GM13976 (cell line): ENCODE results near the gene TNS1.

ENCODE experiments used
- DNase-seq: peaks from one replicate; pipeline ENCODE4 v3.0.0; 2012; ENCODE audit warnings: low spot score
- CTCF ChIP-seq: IDR thresholded peaks from 2 replicates; pipeline ENCODE4 v1.5.1; 2012; ENCODE audit warnings: borderline replicate concordance, mild to moderate bottlenecking; ENCODE audit not compliant: insufficient read depth; ENCODE audit errors: extremely low read depth, missing control alignments, control extremely low read depth
- in situ Hi-C: fragments of 300-500 bp; cut with MboI; formaldehyde crosslinking; loops from one replicate; pipeline ENCODE4 v1.12.0; 2022; ENCODE audit warnings: low sequenced_read_pairs, mixed read lengths, inconsistent platforms; ENCODE audit not compliant: unreplicated experiment

The TNS1 gene

GRCh38 chr2:217954469-217954868, 48.3 kb downstream of the TNS1 start:
- in situ Hi-C loops = no loop called here
- no peak for DNase-seq
- TF ChIP-seq CTCF = no peak

GRCh38 chr2:217954051-217954450, 48.7 kb downstream of the TNS1 start:
- TF ChIP-seq CTCF = no peak
- DNase-seq = no peak
- in situ Hi-C loops = no loop called here

GRCh38 chr2:217953531-217953932, 49.3 kb downstream of the TNS1 start:
- in situ Hi-C loops = no loop called here
- DNase-seq = no peak
- TF ChIP-seq CTCF = no peak

GRCh38 chr2:217953011-217953481, 49.7 kb downstream of the TNS1 start:
- TF ChIP-seq CTCF = no peak
- DNase-seq = no peak
- in situ Hi-C loops = no loop called here

- no peak for TF ChIP-seq CTCF
- DNase-seq = no peak
- in situ Hi-C loops = no loop called here
Observed at GRCh38 chr2:217952409-217952808, 50.4 kb downstream of the TNS1 start.

- DNase-seq = no peak
- in situ Hi-C loops = no loop called here
- TF ChIP-seq CTCF = no peak
Observed at GRCh38 chr2:217951521-217952247, 51.1 kb downstream of the TNS1 start.
